GM23248 (cell line): ENCODE results near the gene USP10.

ENCODE experiments used
- EZH2 ChIP-seq: fragments of 200-600 bp; sonication (generic); IDR thresholded peaks from 2 replicates; pipeline ENCODE4 v1.6.1; 2018; ENCODE audit warnings: antibody characterized with exemption, mild to moderate bottlenecking; ENCODE audit not compliant: insufficient read depth, poor library complexity, severe bottlenecking
- EZH2phosphoT487 ChIP-seq: fragments of 200-600 bp; sonication (generic); IDR thresholded peaks from 2 replicates; pipeline ENCODE4 v1.6.1; 2018; ENCODE audit warnings: antibody characterized with exemption, moderate library complexity, mild to moderate bottlenecking, low read depth; ENCODE audit not compliant: insufficient read depth

DNA sequence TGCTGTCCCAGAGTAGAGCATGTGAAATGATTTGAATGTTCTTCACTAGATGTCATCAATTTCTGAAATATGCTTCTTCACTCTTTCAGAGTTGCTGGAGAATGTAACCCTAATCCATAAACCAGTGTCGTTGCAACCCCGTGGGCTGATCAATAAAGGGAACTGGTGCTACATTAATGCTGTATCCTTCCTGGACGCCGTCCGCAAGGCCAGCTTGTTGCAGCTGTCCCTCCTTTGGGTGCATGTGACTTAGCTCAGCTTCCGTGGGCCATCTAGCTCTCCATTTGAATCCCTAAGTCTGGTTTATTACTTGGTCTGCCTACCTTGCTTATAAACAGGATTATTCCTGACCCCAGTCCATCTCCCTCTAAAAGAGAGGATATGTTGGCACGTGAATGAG is 58.8 kb downstream of the USP10 start:
- TF ChIP-seq EZH2 (no peak), EZH2phosphoT487 (no peak)
